SJCRH30 (cell line): ENCODE results near the gene NKTR. TPM values are rescaled to one million over a fixed set of nuclear protein-coding genes. Genes with fewer than 3 reads are reported as not detected.

Source experiments
- DNase-seq, 2 experiments: peaks; one replicate each; pipeline ENCODE4 v3.0.0-alpha.2; 2015 to 2020
- H3K27ac ChIP-seq: fragments of 250-450 bp; sonication (Bioruptor Pico); 2 replicates; pipeline ENCODE4 v1.5.1; 2020; ENCODE audit warnings: mild to moderate bottlenecking, moderate library complexity
- H3K27me3 ChIP-seq: fragments of 250-450 bp; sonication (Bioruptor Pico); 2 replicates; pipeline ENCODE4 v1.5.1; 2020; ENCODE audit warnings: mild to moderate bottlenecking, moderate library complexity
- H3K36me3 ChIP-seq: fragments of 250-450 bp; sonication (Bioruptor Pico); 2 replicates; pipeline ENCODE4 v1.5.1; 2020; ENCODE audit warnings: mild to moderate bottlenecking, moderate library complexity
- H3K4me1 ChIP-seq: fragments of 250-450 bp; sonication (Bioruptor Pico); 2 replicates; pipeline ENCODE4 v1.5.1; 2020; ENCODE audit warnings: mild to moderate bottlenecking, moderate library complexity
- H3K4me3 ChIP-seq: fragments of 250-450 bp; sonication (Bioruptor Pico); 2 replicates; pipeline ENCODE4 v1.5.1; 2020; ENCODE audit warnings: mild to moderate bottlenecking, moderate library complexity
- H3K9me3 ChIP-seq: fragments of 250-450 bp; sonication (Bioruptor Pico); replicated peaks from 2 replicates; pipeline ENCODE4 v1.5.1; 2020; ENCODE audit warnings: mild to moderate bottlenecking, moderate library complexity
- total RNA-seq: library from RNA; depleted of rRNA; stranded (reverse); fragments of >200 nt; shearing (Covaris generic); gene quantifications from 2 replicates; pipeline ENCODE4 v1.2.3, GENCODE V29; 2014

The NKTR gene
- total RNA-seq, 1 experiment from 2014 or later, result 40.6 TPM

- H3K27me3 ChIP-seq, result no peaks in the 10 kb centered on the region
- peak in 1 of 2 experiments; percentile 8 for DNase-seq
- peaks cover 7% of the 10 kb centered on the region for H3K4me1 ChIP-seq
- H3K36me3 ChIP-seq, result peaks cover 5% of the 10 kb centered on the region
- H3K27ac ChIP-seq, result peak overlapping the region; percentile 48
- H3K9me3 ChIP-seq, result no peaks in the 10 kb centered on the region
- no peak overlapping the region for H3K4me3 ChIP-seq
These were observed 51.0 kb downstream of the NKTR start for GRCh38 chr3:42651248-42652091.

- Histone ChIP-seq H3K4me1 (peaks cover 7% of the 10 kb centered on the region), H3K27me3 (no peaks in the 10 kb centered on the region), H3K4me3 (no peak overlapping the region)
These were observed 51.7 kb downstream of the NKTR start for GRCh38 chr3:42652251-42652610.

DNA sequence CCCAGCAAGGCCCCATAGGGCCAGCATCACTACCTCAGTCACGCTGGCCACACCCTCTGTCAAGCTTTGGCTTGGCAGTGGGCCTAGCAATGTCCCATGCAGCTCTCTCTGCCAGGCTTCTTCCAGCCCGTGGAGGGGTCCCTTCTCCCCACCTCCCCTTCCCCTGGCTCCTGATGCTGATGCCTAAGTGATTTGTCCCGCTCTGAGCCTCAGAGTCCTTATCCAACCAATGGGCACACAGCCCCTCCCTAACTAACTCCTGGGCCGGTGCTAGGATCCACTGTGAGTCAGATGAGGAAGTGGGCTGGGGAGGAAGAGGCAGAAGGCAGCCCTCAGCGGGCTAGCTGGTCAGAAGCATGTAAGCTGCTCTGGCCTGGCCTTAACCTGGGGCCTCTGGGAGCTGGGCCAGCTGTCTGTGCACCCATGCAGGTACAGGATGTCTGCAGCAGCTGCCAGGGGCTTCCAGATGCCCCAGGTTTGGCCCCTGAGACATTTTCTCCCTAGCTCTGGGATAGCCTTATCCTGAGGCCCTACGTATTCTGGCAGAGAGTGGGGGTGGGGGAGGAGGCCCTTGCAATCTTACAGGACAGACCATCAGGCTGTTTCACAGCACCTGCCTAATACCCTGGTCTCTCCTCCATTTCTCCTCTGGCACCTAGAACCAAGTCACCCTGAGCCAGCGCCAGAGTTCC, 52.3 kb downstream of the NKTR start:
- Histone ChIP-seq H3K27ac (peak overlapping the region; percentile 48), H3K36me3 (no peaks in the 10 kb centered on the region; the same call in 1 of the 2 replicates), H3K27me3 (no peaks in the 10 kb centered on the region), H3K4me3 (peak overlapping the region; percentile 88), H3K4me1 (peaks cover 7% of the 10 kb centered on the region), H3K9me3 (no peaks in the 10 kb centered on the region)
- DNase-seq, result no peak

More at GRCh38 chr3:42652251-42652610, 51.7 kb downstream of the NKTR start:
- Histone ChIP-seq H3K27ac (peak overlapping the region; percentile 48), H3K9me3 (no peaks in the 10 kb centered on the region), H3K36me3 (no peaks in the 10 kb centered on the region; the same call in 1 of the 2 replicates)
- DNase-seq, result peak; percentile 84

DNA sequence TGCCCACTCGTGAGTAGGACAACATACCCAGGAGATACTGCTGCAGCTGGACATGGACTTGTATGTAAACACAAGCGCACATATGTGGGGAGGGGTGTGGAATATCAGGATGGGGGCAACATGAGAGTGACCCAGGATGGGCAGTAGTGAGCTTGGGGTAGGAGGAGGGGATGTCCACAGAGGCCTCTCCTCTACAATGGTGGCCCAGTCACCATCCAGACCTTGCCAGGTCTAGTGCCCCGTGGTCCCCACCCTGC, 52.7 kb downstream of the NKTR start:
- no peak for DNase-seq
- Histone ChIP-seq H3K4me3 (peak overlapping the region; percentile 88), H3K9me3 (no peaks in the 10 kb centered on the region), H3K4me1 (peaks cover 7% of the 10 kb centered on the region), H3K27ac (no peak overlapping the region), H3K36me3 (no peaks in the 10 kb centered on the region; the same call in 1 of the 2 replicates), H3K27me3 (no peaks in the 10 kb centered on the region)

DNA sequence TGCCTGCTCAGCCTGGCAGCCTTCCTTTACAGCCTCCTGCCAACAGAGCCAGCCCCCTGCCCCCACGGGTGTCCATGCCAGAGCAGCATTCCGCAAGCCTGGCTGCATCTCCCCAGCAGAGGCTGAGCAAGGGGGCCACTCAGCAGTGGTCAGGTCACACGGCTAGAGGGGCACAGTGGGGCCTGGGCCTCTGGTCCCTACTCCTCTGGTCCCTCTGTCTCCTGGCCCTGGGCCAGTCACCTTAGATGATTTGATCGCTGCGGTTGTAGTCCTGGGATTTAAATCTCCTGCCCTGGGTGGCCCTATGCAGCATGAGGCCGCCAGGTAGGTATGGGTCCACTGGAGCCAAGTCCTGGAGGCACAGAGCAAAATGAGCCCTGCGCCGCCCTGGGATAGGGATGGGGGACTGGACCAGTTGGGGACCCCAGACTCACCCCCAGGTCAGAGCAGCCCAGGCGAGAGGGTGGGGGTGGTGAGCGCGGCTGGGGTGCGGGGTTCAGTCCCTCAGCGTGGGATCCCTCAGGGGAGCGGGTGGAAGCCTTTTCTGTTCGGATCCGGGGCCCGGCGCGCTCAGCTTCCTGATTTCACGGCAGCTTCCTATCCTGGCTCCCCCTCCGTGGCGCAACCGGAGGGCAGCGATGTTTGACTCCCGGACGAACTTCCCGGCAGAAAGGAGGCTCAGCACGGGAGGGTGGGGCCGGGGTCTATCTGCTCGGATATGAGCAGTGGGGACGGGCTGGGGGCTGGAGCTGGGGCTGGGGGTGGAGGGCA, 53.3 kb downstream of the NKTR start, which contains the start of gene ZBTB47:
TSS of gene ZBTB47 (plus strand) at position 138 of the 771 bp plus-strand sequence. CDS start 4,659 bp downstream, outside the sequence.
- no peaks in the 10 kb centered on the region; the same call in 1 of the 2 replicates for H3K36me3 ChIP-seq
- peak; percentile 26 to 36 for DNase-seq
- no peaks in the 10 kb centered on the region for H3K27me3 ChIP-seq
- H3K4me1 ChIP-seq, result peaks cover 7% of the 10 kb centered on the region
- H3K4me3 ChIP-seq, result peak within 1 kb of the TSS; percentile 88
- peak within 1 kb of the TSS; percentile 92 for H3K27ac ChIP-seq
- no peaks in the 10 kb centered on the region for H3K9me3 ChIP-seq

GRCh38 chr3:42654331-42655201, 54.1 kb downstream of the NKTR start:
- Histone ChIP-seq H3K36me3 (no peaks in the 10 kb centered on the region), H3K4me3 (peak overlapping the region; percentile 88), H3K4me1 (peaks cover 7% of the 10 kb centered on the region), H3K27ac (peak overlapping the region; percentile 92), H3K27me3 (no peaks in the 10 kb centered on the region), H3K9me3 (no peaks in the 10 kb centered on the region)
- peak; percentile 63 to 65 for DNase-seq

DNA sequence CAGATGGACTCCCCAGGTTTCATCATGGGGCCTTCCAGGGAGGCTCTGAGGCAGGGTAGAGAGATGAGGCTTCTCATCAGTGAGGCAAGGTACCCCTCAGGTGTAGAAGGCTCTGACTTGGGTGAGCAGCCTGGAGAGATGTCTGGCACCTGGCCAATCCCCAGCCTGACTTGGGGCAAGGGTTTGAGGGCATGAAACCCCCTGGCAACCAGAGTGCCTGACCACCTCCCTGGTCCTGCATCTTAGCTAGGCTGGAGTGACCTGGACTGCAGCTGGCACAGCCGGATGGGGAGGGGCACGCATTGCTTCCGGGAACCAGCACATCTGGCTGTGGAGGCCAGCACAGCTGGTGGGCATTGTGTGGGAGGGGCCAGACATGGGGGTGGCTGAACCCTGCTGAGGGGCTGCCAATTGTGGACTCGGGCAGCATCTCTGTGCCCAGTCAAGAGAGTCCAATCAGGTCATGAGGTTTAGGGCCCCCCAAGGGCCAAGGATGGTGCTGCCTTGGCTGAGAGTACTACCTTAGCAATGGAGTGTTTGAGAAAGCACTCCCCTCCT, 54.9 kb downstream of the NKTR start:
- Histone ChIP-seq H3K4me1 (peaks cover 7% of the 10 kb centered on the region), H3K27ac (peak overlapping the region; percentile 92), H3K4me3 (peak overlapping the region; percentile 88), H3K36me3 (no peaks in the 10 kb centered on the region), H3K27me3 (no peaks in the 10 kb centered on the region), H3K9me3 (no peaks in the 10 kb centered on the region)
- peak in 1 of 2 experiments; percentile 14 for DNase-seq

DNA sequence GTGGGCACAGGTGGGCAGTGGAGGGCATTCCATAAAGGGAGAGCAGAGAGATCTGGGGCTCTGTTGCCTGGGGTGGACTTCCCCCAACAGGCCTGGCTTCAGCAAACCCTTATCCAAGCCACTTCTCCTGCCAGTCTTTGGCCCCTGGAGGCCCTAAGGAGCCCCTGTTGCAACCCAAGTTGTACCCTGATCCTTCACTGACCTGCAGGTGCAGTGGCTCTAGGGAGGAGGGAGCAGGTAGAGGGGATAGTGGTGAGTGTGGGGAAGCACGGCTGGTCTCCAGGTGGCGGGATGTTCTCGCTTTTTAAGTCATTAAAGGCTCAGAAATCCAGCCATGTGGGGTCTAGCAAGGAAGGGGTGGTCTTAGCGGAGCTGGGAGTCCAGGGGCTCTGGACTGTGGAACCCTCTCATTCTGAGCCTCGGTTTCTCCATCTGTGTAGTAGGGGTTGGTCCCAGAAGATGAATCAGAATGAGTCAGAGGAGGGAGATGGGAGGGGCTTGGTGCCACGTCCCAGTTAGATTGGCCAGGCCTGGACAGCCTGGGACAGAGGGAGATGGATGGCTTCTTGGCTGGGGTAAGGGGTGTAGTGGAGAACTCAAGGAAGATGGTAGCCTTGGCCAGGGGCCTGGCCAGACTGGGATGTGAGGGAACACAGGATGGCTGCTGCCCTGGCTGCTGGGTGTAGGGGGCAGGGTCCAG, 55.6 kb downstream of the NKTR start:
- DNase-seq, result no peak
- Histone ChIP-seq H3K36me3 (no peaks in the 10 kb centered on the region), H3K27me3 (no peaks in the 10 kb centered on the region), H3K9me3 (no peaks in the 10 kb centered on the region), H3K27ac (no peak overlapping the region), H3K4me3 (no peak overlapping the region), H3K4me1 (peaks cover 7% of the 10 kb centered on the region)

DNA sequence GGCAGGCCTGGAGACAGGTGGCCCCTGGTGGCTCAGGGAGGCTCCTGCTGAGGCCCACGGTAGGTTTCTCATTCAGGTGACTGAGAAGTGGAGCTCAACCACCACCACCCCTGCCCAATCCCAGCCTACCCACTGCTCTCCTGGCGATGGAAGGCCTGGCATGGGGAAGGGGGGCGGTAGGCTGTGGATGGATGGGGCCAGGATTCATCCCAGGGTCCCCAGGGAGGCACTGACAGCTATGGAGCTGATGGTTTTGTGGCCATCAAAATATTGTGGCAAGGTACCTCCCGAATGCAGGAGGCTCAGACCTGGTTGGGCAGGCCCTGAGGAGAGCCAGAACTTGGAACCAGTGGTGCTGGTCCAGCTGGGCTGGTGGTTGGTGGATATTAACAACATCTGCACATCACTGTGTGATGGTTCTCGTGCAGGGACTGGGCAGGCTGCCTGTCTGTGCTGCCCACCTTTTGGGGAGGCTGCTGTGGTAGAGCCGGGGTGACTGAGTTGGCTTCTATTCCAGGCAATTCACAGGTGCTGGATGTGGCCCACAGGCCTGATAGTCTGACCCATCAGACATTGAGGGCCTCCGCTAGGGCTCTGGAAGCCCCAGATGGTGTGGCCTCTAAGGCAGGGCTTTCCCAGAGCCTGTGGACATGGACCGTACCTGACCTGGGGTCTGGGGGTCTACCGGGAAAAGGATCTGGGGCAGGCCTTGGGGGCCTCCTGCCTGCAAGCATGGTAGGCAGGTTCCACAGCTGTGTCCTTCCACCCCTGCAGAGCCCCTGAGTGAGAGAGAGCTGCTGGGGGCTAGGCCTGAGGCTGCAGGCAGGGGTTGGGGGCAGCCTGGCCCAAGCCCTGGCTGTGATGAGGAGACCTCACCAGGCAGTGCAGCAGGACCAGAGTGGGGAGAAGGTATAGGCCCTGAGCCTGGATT, 56.5 kb downstream of the NKTR start:
- no peaks in the 10 kb centered on the region for H3K27me3 ChIP-seq
- H3K27ac ChIP-seq, result no peak overlapping the region
- H3K4me1 ChIP-seq, result peaks cover 2% of the 10 kb centered on the region
- no peak overlapping the region for H3K4me3 ChIP-seq
- no peaks in the 10 kb centered on the region for H3K36me3 ChIP-seq
- H3K9me3 ChIP-seq, result no peaks in the 10 kb centered on the region
- no peak for DNase-seq

- Histone ChIP-seq H3K27me3 (no peaks in the 10 kb centered on the region), H3K4me3 (no peak overlapping the region), H3K27ac (no peak overlapping the region), H3K36me3 (no peaks in the 10 kb centered on the region), H3K9me3 (no peaks in the 10 kb centered on the region), H3K4me1 (no peaks in the 10 kb centered on the region; the same call in 1 of the 2 replicates)
- no peak for DNase-seq
These were observed 57.2 kb downstream of the NKTR start for GRCh38 chr3:42657675-42658074.

- H3K9me3 ChIP-seq, result no peaks in the 10 kb centered on the region
- no peak overlapping the region for H3K27ac ChIP-seq
- DNase-seq, result no peak
- no peaks in the 10 kb centered on the region; the same call in 1 of the 2 replicates for H3K4me1 ChIP-seq
- H3K36me3 ChIP-seq, result no peaks in the 10 kb centered on the region
- no peak overlapping the region for H3K4me3 ChIP-seq
- no peaks in the 10 kb centered on the region for H3K27me3 ChIP-seq
These were observed 57.7 kb downstream of the NKTR start for GRCh38 chr3:42658091-42658770.

DNA sequence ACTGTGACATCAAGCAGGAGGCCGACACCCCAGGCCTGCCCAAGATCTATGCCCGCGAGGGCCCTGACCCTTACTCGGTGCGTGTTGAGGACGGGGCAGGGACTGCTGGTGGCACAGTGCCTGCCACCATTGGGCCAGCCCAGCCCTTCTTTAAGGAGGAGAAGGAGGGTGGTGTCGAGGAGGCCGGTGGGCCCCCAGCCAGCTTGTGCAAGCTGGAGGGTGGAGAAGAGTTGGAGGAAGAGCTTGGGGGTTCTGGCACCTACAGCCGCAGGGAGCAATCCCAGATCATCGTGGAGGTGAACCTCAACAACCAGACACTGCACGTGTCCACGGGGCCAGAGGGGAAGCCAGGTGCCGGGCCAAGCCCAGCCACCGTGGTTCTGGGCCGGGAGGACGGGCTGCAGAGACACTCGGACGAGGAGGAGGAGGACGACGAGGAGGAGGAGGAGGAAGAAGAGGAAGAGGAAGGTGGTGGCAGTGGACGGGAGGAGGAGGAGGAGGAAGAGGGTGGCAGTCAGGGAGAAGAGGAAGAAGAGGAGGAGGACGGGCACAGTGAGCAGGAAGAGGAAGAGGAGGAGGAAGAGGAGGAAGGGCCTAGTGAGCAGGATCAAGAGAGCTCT, 58.4 kb downstream of the NKTR start:
- Histone ChIP-seq H3K4me3 (no peak overlapping the region), H3K4me1 (no peaks in the 10 kb centered on the region; the same call in 1 of the 2 replicates), H3K27me3 (no peaks in the 10 kb centered on the region), H3K27ac (no peak overlapping the region), H3K36me3 (no peaks in the 10 kb centered on the region), H3K9me3 (no peaks in the 10 kb centered on the region)
- DNase-seq, result no peak
